Astrocyte of the cerebellum (primary cell): Measurements from ENCODE around the gene RIC1.
A peak's percentile ranks its signal among the peaks of the same experiment; 100 is the strongest.
"Not testable (repeated sequence)": the region's sequence is repeated elsewhere in the genome, so short reads cannot be mapped to it uniquely, and the experiment has no call there.

Experiments
- DNase-seq: peaks from one replicate; pipeline ENCODE4 v3.0.0-alpha.2; 2011; ENCODE audit warnings: low read depth
- H3K4me3 ChIP-seq: 2 replicates; pipeline ENCODE4 v1.5.1; 2011; ENCODE audit warnings: mild to moderate bottlenecking, low read depth, low read length, moderate library complexity
- CTCF ChIP-seq: IDR thresholded peaks from 2 replicates; pipeline ENCODE4 v1.5.1; 2012; ENCODE audit warnings: low read length, low read depth, moderate library complexity, mild to moderate bottlenecking; ENCODE audit errors: missing control alignments
- in situ Hi-C: cut with HindIII; loops from 2 replicates; pipeline ENCODE4 v1.10.0; 2017; ENCODE audit warnings: low sequenced_read_pairs

Gene RIC1

GRCh38 chr9:5791870-5792269 lies 163.0 kb downstream of the RIC1 start:
- DNase-seq, result no peak
- no peak overlapping the region for H3K4me3 ChIP-seq
- TF ChIP-seq CTCF, result no peak
- in situ Hi-C loops, result no loop called here

GRCh38 chr9:5793812-5794211 lies 164.9 kb downstream of the RIC1 start:
- in situ Hi-C loops, result no loop called here
- no peak overlapping the region for H3K4me3 ChIP-seq
- no peak for DNase-seq
- no peak for TF ChIP-seq CTCF

- H3K4me3 ChIP-seq, result no peak overlapping the region
- no peak for DNase-seq
- in situ Hi-C loops, result no loop called here
- no peak for TF ChIP-seq CTCF
These were observed 167.4 kb downstream of the RIC1 start for GRCh38 chr9:5796298-5796697.

- in situ Hi-C loops, result no loop called here
- no peak overlapping the region for H3K4me3 ChIP-seq
- no peak for TF ChIP-seq CTCF
- no peak for DNase-seq
These were observed 169.7 kb downstream of the RIC1 start for GRCh38 chr9:5798581-5798980.

GRCh38 chr9:5799314-5799713 lies 170.4 kb downstream of the RIC1 start:
- H3K4me3 ChIP-seq, result no peak overlapping the region
- in situ Hi-C loops, result no loop called here
- peak; percentile 89 for TF ChIP-seq CTCF
- DNase-seq, result peak; percentile 34

GRCh38 chr9:5800378-5800777 lies 171.5 kb downstream of the RIC1 start:
- H3K4me3 ChIP-seq, in situ Hi-C loops, DNase-seq: not testable (repeated sequence)

GRCh38 chr9:5800969-5801738 lies 172.2 kb downstream of the RIC1 start:
- in situ Hi-C loops, result no loop called here
- no peak for TF ChIP-seq CTCF
- DNase-seq, result peak; percentile 18

More at GRCh38 chr9:5800969-5801738, 172.2 kb downstream of the RIC1 start:
- no peak overlapping the region for H3K4me3 ChIP-seq
